VCaP (cell line): ENCODE measurements around the gene CD99L2.

Source experiments
- H3K27ac ChIP-seq: fragments of 450-650 bp; 2 replicates; pipeline ENCODE4 v1.5.1; 2017
- CTCF ChIP-seq: fragments of 450-650 bp; conservative IDR thresholded peaks from 2 replicates; pipeline ENCODE4 v1.5.1; 2017; ENCODE audit warnings: mild to moderate bottlenecking, moderate library complexity

Gene CD99L2

GRCh38 chrX:150761819-150762216 lies 136.7 kb downstream of the CD99L2 start:
- H3K27ac ChIP-seq: no peak overlapping the region
- no peak for TF ChIP-seq CTCF

DNA sequence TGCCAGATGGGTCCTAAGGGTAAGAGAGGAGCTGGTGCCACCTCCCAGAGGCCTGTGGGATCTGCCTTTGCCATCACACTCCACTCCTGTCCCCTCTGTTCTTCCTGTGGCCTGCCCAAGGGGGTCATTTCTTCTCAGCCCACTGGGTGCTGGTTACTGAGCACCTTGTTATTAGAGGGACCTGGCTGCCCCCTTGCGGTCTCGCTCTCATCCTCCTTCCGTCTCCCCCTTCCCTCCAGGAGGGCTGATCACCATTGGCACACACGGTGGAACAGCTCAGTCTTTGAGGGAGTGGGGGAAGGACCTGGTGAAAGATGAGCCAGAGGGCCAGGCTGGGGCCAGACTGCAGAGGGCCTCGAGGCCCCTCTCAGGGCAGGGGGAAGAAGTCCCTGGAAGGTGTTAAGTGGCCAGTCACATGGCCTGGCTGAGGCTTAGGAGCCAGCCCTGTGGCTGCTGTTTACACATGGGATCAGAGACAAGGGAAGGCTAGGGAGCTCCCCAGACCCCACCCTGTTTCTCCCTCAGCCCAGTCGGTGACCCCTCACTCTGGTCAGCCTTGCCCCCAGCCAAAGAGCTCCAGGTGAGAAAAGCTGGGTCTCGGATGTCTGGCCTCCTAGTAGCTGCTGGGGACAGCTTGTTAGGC lies 137.2 kb downstream of the CD99L2 start:
- TF ChIP-seq CTCF: no peak

GRCh38 chrX:150759568-150760416 lies 138.7 kb downstream of the CD99L2 start:
- TF ChIP-seq CTCF: no peak
- H3K27ac ChIP-seq: no peak overlapping the region

More for the DNA sequence above, 137.2 kb downstream of the CD99L2 start:
- no peak overlapping the region for H3K27ac ChIP-seq

GRCh38 chrX:150757371-150757770 lies 141.1 kb downstream of the CD99L2 start:
- no peak for TF ChIP-seq CTCF
- H3K27ac ChIP-seq: no peak overlapping the region

- no peak for TF ChIP-seq CTCF
- no peak overlapping the region for H3K27ac ChIP-seq
Measured at GRCh38 chrX:150753968-150754367, 144.5 kb downstream of the CD99L2 start.

DNA sequence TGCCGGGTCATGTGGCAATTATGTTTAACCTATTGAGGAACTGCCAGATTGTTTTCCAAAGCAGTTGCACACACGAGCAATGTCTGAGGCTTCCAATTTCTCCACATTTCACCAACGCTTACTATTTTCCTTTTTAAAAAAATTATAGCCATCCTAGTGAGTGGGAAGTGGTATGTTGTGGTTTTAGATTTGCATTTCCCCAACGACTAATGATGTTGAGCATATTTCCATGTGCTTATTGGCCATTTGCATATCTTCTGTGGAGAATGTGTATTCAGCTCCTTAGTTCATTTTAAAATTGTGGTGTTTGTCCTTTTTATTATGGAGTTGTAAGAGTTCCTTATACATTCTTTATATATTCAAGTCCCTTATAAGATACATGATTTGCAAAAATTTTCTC lies 145.1 kb downstream of the CD99L2 start:
- TF ChIP-seq CTCF: no peak
- H3K27ac ChIP-seq: no peak overlapping the region

DNA sequence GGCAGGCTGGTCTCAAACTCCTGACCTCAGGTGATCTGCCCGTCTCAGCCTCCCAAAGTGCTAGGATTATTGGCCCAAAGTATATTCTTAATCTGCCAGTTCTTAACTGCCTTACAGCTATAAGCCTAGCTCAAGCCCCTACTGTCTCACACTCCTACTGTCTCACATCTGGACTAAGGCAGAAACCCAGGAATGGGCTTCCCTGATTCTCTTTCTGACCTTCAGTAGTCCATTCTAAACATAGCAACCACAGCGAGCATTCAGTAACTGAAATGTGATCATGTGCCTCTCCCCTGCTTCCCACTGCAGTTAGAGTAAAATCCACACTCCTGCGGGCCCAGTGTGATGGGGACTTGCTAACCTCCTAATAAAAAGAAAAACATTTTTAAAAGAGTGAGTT lies 146.3 kb downstream of the CD99L2 start:
- TF ChIP-seq CTCF: no peak
- no peak overlapping the region for H3K27ac ChIP-seq
